Measurements from ENCODE around the gene EML4. TPM values are rescaled to one million over a fixed set of nuclear protein-coding genes. Genes with fewer than 3 reads are reported as not detected.

The EML4 gene
- total RNA-seq, 1 donor from 2014 or later: 4.3 TPM

GRCh38 chr2:42186366-42186765, 17.2 kb downstream of the EML4 start:
- Histone ChIP-seq H3K27ac (replicated peaks) (peak overlapping the region; percentile 25), H3K36me3 (no peaks in the 10 kb centered on the region), H3K9me3 (replicated peaks) (no peaks in the 10 kb centered on the region), H3K4me3 (no peak overlapping the region), H3K27me3 (ENCODE audit: low read depth) (no peaks in the 10 kb centered on the region), H3K4me1 (peaks cover 17% of the 10 kb centered on the region)
- intact Hi-C loops (cut with micrococcal nuclease): no loop called here
- no peak for DNase-seq
- no peak for TF ChIP-seq CTCF (IDR thresholded peaks at IDR 0.05; ENCODE audit: borderline replicate concordance)

GRCh38 chr2:42186945-42187632, 17.9 kb downstream of the EML4 start:
- intact Hi-C loops (cut with micrococcal nuclease): no loop called here

GRCh38 chr2:42187886-42188285, 18.7 kb downstream of the EML4 start:
- intact Hi-C loops (cut with micrococcal nuclease): no loop called here
- Histone ChIP-seq H3K27me3 (ENCODE audit: low read depth) (no peaks in the 10 kb centered on the region), H3K4me1 (peaks cover 17% of the 10 kb centered on the region), H3K27ac (replicated peaks) (no peak overlapping the region), H3K36me3 (no peaks in the 10 kb centered on the region), H3K4me3 (no peak overlapping the region), H3K9me3 (replicated peaks) (no peaks in the 10 kb centered on the region)
- no peak for TF ChIP-seq CTCF (IDR thresholded peaks at IDR 0.05; ENCODE audit: borderline replicate concordance)
- no peak for DNase-seq

More at GRCh38 chr2:42186945-42187632, 17.9 kb downstream of the EML4 start:
- Histone ChIP-seq H3K27me3 (ENCODE audit: low read depth) (no peaks in the 10 kb centered on the region), H3K27ac (replicated peaks) (peak overlapping the region; percentile 25), H3K36me3 (no peaks in the 10 kb centered on the region), H3K4me3 (no peak overlapping the region), H3K9me3 (replicated peaks) (no peaks in the 10 kb centered on the region), H3K4me1 (peaks cover 17% of the 10 kb centered on the region)
- no peak for DNase-seq
- no peak for TF ChIP-seq CTCF (IDR thresholded peaks at IDR 0.05; ENCODE audit: borderline replicate concordance)

GRCh38 chr2:42189235-42189566, 20.0 kb downstream of the EML4 start:
- no peaks in the 10 kb centered on the region for H3K27me3 ChIP-seq (ENCODE audit: low read depth)
- no peak for TF ChIP-seq CTCF (IDR thresholded peaks at IDR 0.05; ENCODE audit: borderline replicate concordance)
- DNase-seq: no peak
- intact Hi-C loops (cut with micrococcal nuclease): no loop called here
- H3K4me1 ChIP-seq: peaks cover 22% of the 10 kb centered on the region
- H3K27ac ChIP-seq (replicated peaks): no peak overlapping the region
- H3K9me3 ChIP-seq (replicated peaks): no peaks in the 10 kb centered on the region
- no peaks in the 10 kb centered on the region for H3K36me3 ChIP-seq
- H3K4me3 ChIP-seq: no peak overlapping the region

GRCh38 chr2:42190191-42190590, 21.0 kb downstream of the EML4 start:
- TF ChIP-seq CTCF (IDR thresholded peaks at IDR 0.05; ENCODE audit: borderline replicate concordance): no peak
- intact Hi-C loops (cut with micrococcal nuclease): no loop called here
- DNase-seq: no peak
- Histone ChIP-seq H3K4me3 (no peak overlapping the region), H3K36me3 (no peaks in the 10 kb centered on the region), H3K9me3 (replicated peaks) (no peaks in the 10 kb centered on the region), H3K27me3 (ENCODE audit: low read depth) (no peaks in the 10 kb centered on the region), H3K4me1 (peaks cover 22% of the 10 kb centered on the region), H3K27ac (replicated peaks) (no peak overlapping the region)
